H1 (cell line): ENCODE measurements around the gene HNF4A. TPM values are rescaled to one million over a fixed set of nuclear protein-coding genes. Genes with fewer than 3 reads are reported as not detected.

ENCODE experiments used
- CTCF ChIA-PET: fragments of 300-600 bp; sonication (Branson Sonifier 250); formaldehyde crosslinking; loops from one replicate; lab custom pipeline; 2021; ENCODE audit not compliant: partially characterized antibody; lab: Charles Lee
- POLR2A ChIA-PET: fragments of 300-600 bp; sonication (Branson Sonifier 250); formaldehyde crosslinking; loops from one replicate; lab custom pipeline; 2021; ENCODE audit warnings: inconsistent platforms; ENCODE audit not compliant: partially characterized antibody; lab: Charles Lee
- DNase-seq, 2 experiments: peaks; one replicate each; pipeline versions ENCODE4 v3.0.0 to v3.0.0-alpha.2; 2010 to 2022; ENCODE audit warnings: low spot score in 2 of 2, low read depth in 1 of 2, mixed read lengths in 1 of 2
- FAIRE-seq: peaks from 2 replicates; lab custom pipeline; 2011; peaks lifted over from hg19 to GRCh38; lab: Jason Lieb, UNC
- H2AFZ ChIP-seq: 2 replicates; pipeline ENCODE4 v1.8.1; 2012; ENCODE audit warnings: low read length, inconsistent platforms
- H2AK5ac ChIP-seq: 2 replicates; pipeline ENCODE4 v1.6.1; 2013; ENCODE audit warnings: low read depth, low read length
- H2BK120ac ChIP-seq: replicated peaks from 2 replicates; pipeline ENCODE3; 2013; ENCODE audit warnings: low read depth, low read length, inconsistent platforms
- H2BK12ac ChIP-seq: 2 replicates; pipeline ENCODE4 v1.6.1; 2013; ENCODE audit warnings: low read depth, low read length
- H2BK15ac ChIP-seq: 2 replicates; pipeline ENCODE4 v1.6.1; 2013; ENCODE audit warnings: low read length
- H2BK20ac ChIP-seq: 2 replicates; pipeline ENCODE4 v1.6.1; 2013; ENCODE audit warnings: low read length
- H2BK5ac ChIP-seq: 2 replicates; pipeline ENCODE4 v1.6.1; 2013; ENCODE audit warnings: low read depth, low read length
- H3K14ac ChIP-seq: 2 replicates; pipeline ENCODE4 v1.6.1; 2013; ENCODE audit warnings: inconsistent platforms; ENCODE audit not compliant: insufficient read length
- H3K18ac ChIP-seq: 2 replicates; pipeline ENCODE4 v1.6.1; 2013; ENCODE audit warnings: low read length; ENCODE audit errors: extremely low read depth
- H3K23ac ChIP-seq: 2 replicates; pipeline ENCODE4 v1.6.1; 2013; ENCODE audit warnings: inconsistent platforms; ENCODE audit not compliant: insufficient read length
- H3K23me2 ChIP-seq: 2 replicates; pipeline ENCODE4 v1.6.1; 2013; ENCODE audit warnings: low read depth, low read length
- H3K27ac ChIP-seq: 2 replicates; pipeline ENCODE4 v1.6.1; 2011; ENCODE audit warnings: low read depth, low read length, inconsistent platforms
- H3K27me3 ChIP-seq, 4 experiments: replicated peaks in 1 of 4; 1 replicate in 1 of 4; 2 replicates in 3 of 4; pipeline versions ENCODE4 v1.6.1 to v1.8.1; 2011 to 2013; ENCODE audit warnings: low read length in 3 of 4, mild to moderate bottlenecking in 3 of 4, inconsistent platforms in 2 of 4, mixed read lengths in 2 of 4, moderate library complexity in 1 of 4; ENCODE audit not compliant: control insufficient read depth in 3 of 4, insufficient read depth in 3 of 4; ENCODE audit errors: extremely low read depth in 1 of 4
- H3K36me3 ChIP-seq, 4 experiments: 2 replicates each; pipeline versions ENCODE4 v1.6.1 to v1.8.1; 2011 to 2013; ENCODE audit warnings: mild to moderate bottlenecking in 4 of 4, low read length in 3 of 4, moderate library complexity in 2 of 4, control low read depth in 1 of 4, inconsistent platforms in 1 of 4; ENCODE audit not compliant: insufficient read depth in 4 of 4, control insufficient read depth in 2 of 4
- H3K4ac ChIP-seq: replicated peaks from 2 replicates; pipeline ENCODE3; 2013; ENCODE audit warnings: low read length, low read depth, mixed read lengths, inconsistent platforms; ENCODE audit not compliant: insufficient read length
- H3K4me1 ChIP-seq, 4 experiments: replicated peaks in 1 of 4; 1 replicate in 1 of 4; 2 replicates in 3 of 4; pipeline versions ENCODE4 v1.6.1 to v1.8.1; 2011 to 2013; ENCODE audit warnings: low read length in 3 of 4, inconsistent platforms in 2 of 4, mixed read lengths in 1 of 4; ENCODE audit not compliant: insufficient read depth in 4 of 4, control insufficient read depth in 3 of 4
- H3K4me2 ChIP-seq, 2 experiments: 2 replicates each; pipeline versions ENCODE4 v1.6.1 to v1.8.1; 2011 to 2013; ENCODE audit warnings: low read depth in 2 of 2, low read length in 2 of 2, control low read depth in 1 of 2, inconsistent platforms in 1 of 2, mild to moderate bottlenecking in 1 of 2; ENCODE audit not compliant: insufficient read depth in 1 of 2
- H3K4me3 ChIP-seq, 4 experiments: fragments of 200-600, 300-600 bp in 1 of 4; sonication (generic), shearing (Covaris generic), sonication (Bioruptor Twin) in 1 of 4; 2 replicates each; pipeline versions ENCODE4 v1.5.1 to v1.8.1; 2011 to 2016; ENCODE audit warnings: low read length in 4 of 4, low read depth in 3 of 4, control low read depth in 2 of 4, inconsistent platforms in 2 of 4, mild to moderate bottlenecking in 2 of 4, mixed read lengths in 1 of 4, moderate library complexity in 1 of 4; ENCODE audit not compliant: insufficient read depth in 2 of 4; ENCODE audit errors: extremely low read depth in 1 of 4
- H3K56ac ChIP-seq: replicated peaks from 2 replicates; pipeline ENCODE3; 2013; ENCODE audit warnings: low read depth, mild to moderate bottlenecking, mixed read lengths, low read length, inconsistent platforms; ENCODE audit not compliant: insufficient read length
- H3K79me1 ChIP-seq: 2 replicates; pipeline ENCODE4 v1.6.1; 2013; ENCODE audit warnings: low read depth, low read length, control low read depth
- H3K79me2 ChIP-seq, 2 experiments: 2 replicates each; pipeline versions ENCODE4 v1.6.1 to v1.8.1; 2012 to 2013; ENCODE audit warnings: low read length in 2 of 2, mild to moderate bottlenecking in 2 of 2, inconsistent platforms in 1 of 2; ENCODE audit not compliant: insufficient read depth in 2 of 2, control insufficient read depth in 1 of 2
- H3K9ac ChIP-seq, 4 experiments: replicated peaks in 1 of 4; 1 replicate in 1 of 4; 2 replicates in 3 of 4; pipeline versions ENCODE4 v1.6.1 to v1.8.1; 2011 to 2013; ENCODE audit warnings: low read depth in 3 of 4, low read length in 3 of 4, control low read depth in 2 of 4, mild to moderate bottlenecking in 2 of 4, moderate library complexity in 2 of 4, inconsistent platforms in 1 of 4; ENCODE audit errors: extremely low read depth in 1 of 4
- H3K9me3 ChIP-seq, 2 experiments: 2 replicates each; pipeline versions ENCODE4 v1.6.1 to v1.8.1; 2012 to 2013; ENCODE audit warnings: mild to moderate bottlenecking in 2 of 2, moderate library complexity in 2 of 2, control low read depth in 1 of 2, inconsistent platforms in 1 of 2, low read depth in 1 of 2, low read length in 1 of 2, mixed read lengths in 1 of 2; ENCODE audit not compliant: insufficient read depth in 2 of 2
- H4K20me1 ChIP-seq, 2 experiments: replicated peaks in 1 of 2; 2 replicates each; pipeline versions ENCODE3 to v1.8.1; 2011 to 2013; ENCODE audit warnings: inconsistent platforms in 2 of 2, low read length in 2 of 2, mild to moderate bottlenecking in 1 of 2; ENCODE audit not compliant: insufficient read depth in 2 of 2, control insufficient read depth in 1 of 2
- H4K5ac ChIP-seq: 2 replicates; pipeline ENCODE4 v1.6.1; 2013; ENCODE audit warnings: low read length, low read depth, mixed read lengths, inconsistent platforms; ENCODE audit not compliant: insufficient read length
- H4K8ac ChIP-seq: 2 replicates; pipeline ENCODE4 v1.8.0; 2013; ENCODE audit warnings: mild to moderate bottlenecking, moderate library complexity, low read length, inconsistent platforms; ENCODE audit not compliant: insufficient read depth; ENCODE audit errors: extremely low read depth
- H4K91ac ChIP-seq: replicated peaks from 2 replicates; pipeline ENCODE3; 2013; ENCODE audit warnings: low read length, mixed read lengths, inconsistent platforms; ENCODE audit not compliant: insufficient read length
- ASH2L ChIP-seq: fragments of 200-600, 300-600 bp; sonication (generic); IDR thresholded peaks from one replicate; pipeline ENCODE4 v1.7.1; 2017; ENCODE audit warnings: low read length
- CBX8 ChIP-seq: fragments of 300-800, 300-1000 bp; sonication (generic); IDR thresholded peaks from 2 replicates; pipeline ENCODE4 v1.7.1; 2016; ENCODE audit warnings: low read depth, low read length, borderline replicate concordance
- CEBPB ChIP-seq: IDR thresholded peaks from 2 replicates; pipeline ENCODE4 v1.6.1; 2012; ENCODE audit warnings: low read depth, low read length
- CREB1 ChIP-seq: IDR thresholded peaks from 2 replicates; pipeline ENCODE4 v1.6.1; 2012; ENCODE audit warnings: inconsistent platforms
- EP300 ChIP-seq, 2 experiments: IDR thresholded peaks; 1 replicate in 1 of 2; 2 replicates in 1 of 2; pipeline ENCODE4 v1.6.1; 2011 to 2012; ENCODE audit warnings: low read depth in 2 of 2, low read length in 2 of 2, mild to moderate bottlenecking in 2 of 2, borderline replicate concordance in 1 of 2, inconsistent platforms in 1 of 2, moderate library complexity in 1 of 2
- HDAC2 ChIP-seq, 2 experiments: fragments of 300-600 bp in 1 of 2; sonication (generic) in 1 of 2; IDR thresholded peaks; 2 replicates each; pipeline ENCODE4 v1.6.1; 2011 to 2012; ENCODE audit warnings: low read depth in 2 of 2, low read length in 2 of 2, mild to moderate bottlenecking in 2 of 2, moderate library complexity in 2 of 2, borderline replicate concordance in 1 of 2, inconsistent platforms in 1 of 2
- RBBP5 ChIP-seq: IDR thresholded peaks from 2 replicates; pipeline ENCODE4 v1.7.1; 2012; ENCODE audit warnings: low read depth, mild to moderate bottlenecking, inconsistent platforms, low read length, moderate library complexity, borderline replicate concordance
- SIRT6 ChIP-seq: IDR thresholded peaks from one replicate; pipeline ENCODE4 v1.7.1; 2012; ENCODE audit warnings: low read length, inconsistent platforms
- SP1 ChIP-seq: IDR thresholded peaks from 2 replicates; pipeline ENCODE4 v1.6.1; 2011; ENCODE audit warnings: low read depth, low read length
- SP2 ChIP-seq: IDR thresholded peaks from 2 replicates; pipeline ENCODE4 v1.6.1; 2012; ENCODE audit warnings: mild to moderate bottlenecking, low read length, inconsistent platforms
- TBP ChIP-seq: IDR thresholded peaks from 2 replicates; pipeline ENCODE4 v1.6.1; 2011; ENCODE audit warnings: low read depth, low read length, improper control_type of control experiment
- WGBS, 2 experiments: shearing (Covaris generic) in 1 of 2; methylation state at CpG; one replicate each; pipeline versions ENCODE4 v1.1.6 to v1.1.7; 2013 to 2015; ENCODE audit warnings: low lambda C conversion rate in 2 of 2, mixed read lengths in 2 of 2, inconsistent platforms in 1 of 2, low coverage in 1 of 2, missing lambda C conversion rate in 1 of 2; ENCODE audit not compliant: insufficient replicate concordance in 2 of 2, insufficient coverage in 1 of 2, insufficient read length in 1 of 2; ENCODE audit errors: extremely low coverage in 1 of 2, missing lambda C conversion rate in 1 of 2; 5-methylcytosine and 5-hydroxymethylcytosine counted together
- polyA plus RNA-seq, 7 experiments: library from polyadenylated mRNA; depleted of rRNA in 3 of 7; stranded (reverse) in 5 of 7; unstranded in 2 of 7; fragments of >200 nt in 5 of 7; fragments of 200-250 nt in 2 of 7; gene quantifications; 1 replicate in 5 of 7; 2 replicates in 1 of 7; 4 replicates in 1 of 7; pipeline versions ENCODE4 v1.2.1 to v1.2.3, GENCODE V29; 2011 to 2013; ENCODE audit warnings: missing spikeins in 2 of 7, mixed read lengths in 2 of 7
- total RNA-seq: library from RNA; stranded (reverse); fragmentation: NEBNext Ultra II Directional; extraction: Animal tissue kit (Norgen Biotek cat#: 25700); gene quantifications from 2 replicates; pipeline ENCODE4 v1.2.1, GENCODE V29; 2021

HNF4A gene
- total and polyA plus RNA-seq, 2 of the 8 experiments (the other 6 are each of a cell fraction or from before 2014, with no cell fraction given): 0.03 TPM; not detected in 1

GRCh38 chr20:44401770-44402390 lies 46.4 kb downstream of the HNF4A start:
- Histone ChIP-seq H4K91ac (no peak overlapping the region), H3K23me2 (peaks cover 11% of the 10 kb centered on the region; the same call in 1 of the 2 replicates), H3K27me3 (no peaks in the 10 kb centered on the region), H2BK20ac (no peak overlapping the region), H2AFZ (no peak overlapping the region), H3K79me1 (no peaks in the 10 kb centered on the region), H3K56ac (no peak overlapping the region), H4K8ac (no peak overlapping the region), H3K9me3 (no peaks in the 10 kb centered on the region), H3K23ac (no peak overlapping the region), H3K36me3 (no peaks in the 10 kb centered on the region), H3K18ac (no peak overlapping the region), H3K79me2 (no peaks in the 10 kb centered on the region), H4K20me1 (peaks cover 0 to 6% of the 10 kb centered on the region in 2 experiments), H2BK15ac (no peak overlapping the region), H3K9ac (no peak overlapping the region), H2BK12ac (no peak overlapping the region), H3K4me3 (no peak overlapping the region), H4K5ac (no peak overlapping the region), H2AK5ac (0 out of 2 replicates have a peak overlapping the region, but pooled peaks have one; percentile 13), H3K4me2 (no peak overlapping the region), H3K27ac (no peak overlapping the region), H3K4me1 (no peaks in the 10 kb centered on the region; a peak in 1 of 7 replicates), H3K14ac (no peak overlapping the region), H2BK120ac (no peak overlapping the region), H3K4ac (no peak overlapping the region), H2BK5ac (no peak overlapping the region)
- 87% methylated on average over 17 of the region's 17 CpGs; no CpG with 5 or more reads in 1 of the 2 experiments for WGBS, 2 experiments
- ChIA-PET CTCF (interaction anchor here (1.4 kb wide), 1 partner anchor 14 kb away, joined by 4 read pairs; no protein-coding TSS in a partner anchor), POLR2A (no interaction called here)
- DNase-seq: no peak
- no peak for TF ChIP-seq ASH2L
- no peak for TF ChIP-seq SP1
- no peak for TF ChIP-seq CEBPB
- TF ChIP-seq RBBP5: no peak
- no peak for TF ChIP-seq SIRT6
- no peak for TF ChIP-seq CBX8
- TF ChIP-seq SP2: no peak
- no peak for TF ChIP-seq TBP
- TF ChIP-seq HDAC2 (IDR thresholded peaks at IDR 0.05; ENCODE audit: borderline replicate concordance in 1 of 2, low read depth in 2 of 2, low read length in 2 of 2): no peak
- TF ChIP-seq CREB1: no peak
- TF ChIP-seq EP300 (IDR thresholded peaks at IDR 0.05; ENCODE audit: borderline replicate concordance in 1 of 2, low read depth in 2 of 2, low read length in 2 of 2): no peak
- no peak for FAIRE-seq
